Suprapubic skin (tissue), 4 donors: ENCODE measurements around the gene RUNX1. TPM values are rescaled to one million over a fixed set of nuclear protein-coding genes. Genes with fewer than 3 reads are reported as not detected.
"Not testable (repeated sequence)": the region's sequence is repeated elsewhere in the genome, so short reads cannot be mapped to it uniquely, and the experiment has no call there.

Experiments
- DNase-seq, 2 donors: peaks; one replicate each; pipeline ENCODE4 v3.0.0-alpha.2; 2019; ENCODE audit warnings: low spot score in 2 of 2
- H3K27ac ChIP-seq: fragments of 200-600 bp; sonication (generic); one replicate; pipeline ENCODE4 v1.5.1; 2019
- H3K27me3 ChIP-seq: fragments of 200-600 bp; sonication (generic); one replicate; pipeline ENCODE4 v1.5.1; 2019
- H3K36me3 ChIP-seq: fragments of 200-600 bp; sonication (generic); one replicate; pipeline ENCODE4 v1.5.1; 2019
- H3K4me1 ChIP-seq: fragments of 200-600 bp; sonication (generic); one replicate; pipeline ENCODE4 v1.5.1; 2019
- H3K4me3 ChIP-seq: fragments of 200-600 bp; sonication (generic); one replicate; pipeline ENCODE4 v1.5.1; 2019; ENCODE audit warnings: mild to moderate bottlenecking
- H3K9me3 ChIP-seq: fragments of 200-600 bp; sonication (generic); one replicate; pipeline ENCODE4 v1.5.1; 2019
- EP300 ChIP-seq: sonication (generic); formaldehyde crosslinking; IDR thresholded peaks from one replicate; pipeline ENCODE4 v1.6.1; 2017; ENCODE audit warnings: antibody characterized with exemption
- POLR2A ChIP-seq, 2 donors: fragments of 450-650 bp; IDR thresholded peaks; one replicate each; pipeline ENCODE4 v1.6.1; 2017; ENCODE audit warnings: antibody characterized with exemption in 2 of 2, mild to moderate bottlenecking in 2 of 2, moderate library complexity in 2 of 2
- POLR2AphosphoS5 ChIP-seq, 3 donors: sonication (generic); formaldehyde crosslinking; IDR thresholded peaks; one replicate each; pipeline ENCODE4 v1.6.1; 2017; ENCODE audit warnings: antibody characterized with exemption in 3 of 3
- WGBS: methylation state at CpG from one replicate; pipeline ENCODE4 v1.1.5; 2018; 5-methylcytosine and 5-hydroxymethylcytosine counted together
- total RNA-seq, 4 donors: library from RNA; depleted of rRNA; stranded (reverse); fragments of >200 nt; gene quantifications; one replicate each; pipeline ENCODE4 v1.1.0, GENCODE V29; 2016
- TF ChIP-seq, protein P1 (sequence below), 2 donors: fragments of 200-600 bp in 1 of 2; fragments of 450-650 bp in 1 of 2; sonication (generic) in 1 of 2; IDR thresholded peaks; one replicate each; pipeline ENCODE4 v1.5.1; 2016 to 2019; ENCODE audit warnings: antibody characterized with exemption in 2 of 2, mild to moderate bottlenecking in 1 of 2, moderate library complexity in 1 of 2

Gene RUNX1
- total RNA-seq, 4 donors from 2014 or later: 15.4 to 26.7 (median 20.5) TPM

DNA sequence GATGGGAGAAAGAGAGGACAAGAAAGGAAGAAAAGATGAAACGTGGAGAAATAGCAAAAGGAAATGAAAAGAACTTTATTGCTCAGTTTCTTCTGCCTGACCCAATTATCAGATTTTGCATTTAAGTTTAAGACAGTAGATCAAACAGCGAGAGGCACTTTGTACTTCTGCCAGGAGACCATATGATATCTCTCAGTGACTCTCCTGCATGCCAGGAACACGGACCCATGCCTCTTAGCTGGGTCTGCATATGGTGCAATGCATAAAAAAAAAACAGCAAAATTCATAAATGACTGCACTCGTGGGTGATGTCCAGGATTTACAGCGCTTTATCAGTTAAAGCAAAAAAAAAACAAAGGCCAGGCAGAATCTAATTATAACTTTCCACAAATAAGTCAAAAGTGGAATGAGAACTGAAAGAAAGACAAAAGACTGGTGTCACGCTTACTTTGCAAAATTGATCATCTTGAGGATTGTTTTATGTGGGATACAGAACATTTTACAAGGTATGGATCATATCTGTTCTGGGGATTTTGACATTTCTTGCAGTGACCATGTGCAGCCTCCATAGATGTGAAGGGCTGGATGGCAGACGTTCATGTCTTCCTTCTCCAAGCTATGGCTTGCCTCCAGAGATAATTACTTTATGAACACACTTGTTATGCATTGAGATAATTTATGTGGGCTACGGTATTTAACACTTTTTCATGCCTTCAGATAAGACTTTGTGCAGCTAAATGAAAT, 79.5 kb downstream of the RUNX1 start:
- Histone ChIP-seq H3K27me3 (no peaks in the 10 kb centered on the region), H3K4me1 (peaks cover 14% of the 10 kb centered on the region), H3K9me3 (no peaks in the 10 kb centered on the region), H3K36me3 (no peaks in the 10 kb centered on the region), H3K4me3 (no peak overlapping the region), H3K27ac (no peak overlapping the region)
- WGBS: 53% methylated on average over 8 of the region's 8 CpGs
- TF ChIP-seq POLR2AphosphoS5 (IDR thresholded peaks at IDR 0.05) (no peak), EP300 (no peak), POLR2A (IDR thresholded peaks at IDR 0.05) (no peak)
- TF ChIP-seq, protein P1, sequence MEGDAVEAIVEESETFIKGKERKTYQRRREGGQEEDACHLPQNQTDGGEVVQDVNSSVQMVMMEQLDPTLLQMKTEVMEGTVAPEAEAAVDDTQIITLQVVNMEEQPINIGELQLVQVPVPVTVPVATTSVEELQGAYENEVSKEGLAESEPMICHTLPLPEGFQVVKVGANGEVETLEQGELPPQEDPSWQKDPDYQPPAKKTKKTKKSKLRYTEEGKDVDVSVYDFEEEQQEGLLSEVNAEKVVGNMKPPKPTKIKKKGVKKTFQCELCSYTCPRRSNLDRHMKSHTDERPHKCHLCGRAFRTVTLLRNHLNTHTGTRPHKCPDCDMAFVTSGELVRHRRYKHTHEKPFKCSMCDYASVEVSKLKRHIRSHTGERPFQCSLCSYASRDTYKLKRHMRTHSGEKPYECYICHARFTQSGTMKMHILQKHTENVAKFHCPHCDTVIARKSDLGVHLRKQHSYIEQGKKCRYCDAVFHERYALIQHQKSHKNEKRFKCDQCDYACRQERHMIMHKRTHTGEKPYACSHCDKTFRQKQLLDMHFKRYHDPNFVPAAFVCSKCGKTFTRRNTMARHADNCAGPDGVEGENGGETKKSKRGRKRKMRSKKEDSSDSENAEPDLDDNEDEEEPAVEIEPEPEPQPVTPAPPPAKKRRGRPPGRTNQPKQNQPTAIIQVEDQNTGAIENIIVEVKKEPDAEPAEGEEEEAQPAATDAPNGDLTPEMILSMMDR (IDR thresholded peaks at IDR 0.05): no peak
- DNase-seq: no peak

DNA sequence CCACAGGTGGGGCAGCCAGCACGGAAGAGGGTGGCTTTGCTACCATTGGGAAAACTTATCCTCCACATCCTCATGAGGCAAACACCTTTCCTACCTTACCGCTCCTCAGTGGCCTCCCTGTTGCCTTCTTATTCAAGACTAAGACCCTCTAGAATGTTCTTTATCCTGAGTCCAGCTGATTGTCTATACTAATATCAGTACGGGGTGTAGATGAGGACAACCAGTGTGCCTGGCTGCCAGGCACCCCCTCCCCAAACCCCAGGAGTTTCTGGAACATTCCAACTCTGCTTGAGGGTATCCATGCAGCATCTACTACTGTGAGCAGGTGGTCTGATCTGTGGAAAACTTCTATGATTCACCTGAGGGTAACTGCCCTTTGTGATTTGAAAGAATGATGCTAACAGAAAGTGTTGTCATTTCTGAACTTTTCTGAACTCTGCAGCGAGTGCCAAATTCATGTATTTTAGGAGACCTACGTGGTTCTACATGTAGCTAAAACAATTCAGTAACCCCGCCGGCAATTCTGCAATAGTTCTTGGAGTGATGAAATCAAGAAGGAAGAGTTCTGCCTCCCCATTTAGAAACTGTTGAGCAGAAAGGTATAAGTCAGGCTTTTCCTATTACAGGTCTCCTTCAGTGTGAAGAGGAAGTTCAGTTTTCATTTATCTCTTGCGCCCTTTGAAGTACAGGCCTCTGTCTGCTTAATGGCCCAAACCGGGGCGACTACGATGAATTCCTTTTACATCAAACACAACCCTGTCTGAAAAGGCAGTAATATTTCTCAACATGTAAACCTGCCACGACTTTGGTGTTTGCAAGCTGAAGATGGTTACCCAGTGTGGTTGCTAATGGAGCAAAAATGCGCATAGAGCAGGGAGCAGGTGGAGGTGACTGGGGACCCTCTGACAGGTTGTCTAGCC, 80.4 kb downstream of the RUNX1 start:
- no peaks in the 10 kb centered on the region for H3K9me3 ChIP-seq
- WGBS: 83% methylated on average over 13 of the region's 13 CpGs
- H3K27ac ChIP-seq: no peak overlapping the region
- H3K27me3 ChIP-seq: no peaks in the 10 kb centered on the region
- TF ChIP-seq EP300: no peak
- TF ChIP-seq, protein P1 (IDR thresholded peaks at IDR 0.05): no peak
- TF ChIP-seq POLR2A (IDR thresholded peaks at IDR 0.05): no peak
- no peak for TF ChIP-seq POLR2AphosphoS5 (IDR thresholded peaks at IDR 0.05)
- no peak overlapping the region for H3K4me3 ChIP-seq
- H3K36me3 ChIP-seq: no peaks in the 10 kb centered on the region
- DNase-seq: no peak
- peaks cover 14% of the 10 kb centered on the region for H3K4me1 ChIP-seq

DNA sequence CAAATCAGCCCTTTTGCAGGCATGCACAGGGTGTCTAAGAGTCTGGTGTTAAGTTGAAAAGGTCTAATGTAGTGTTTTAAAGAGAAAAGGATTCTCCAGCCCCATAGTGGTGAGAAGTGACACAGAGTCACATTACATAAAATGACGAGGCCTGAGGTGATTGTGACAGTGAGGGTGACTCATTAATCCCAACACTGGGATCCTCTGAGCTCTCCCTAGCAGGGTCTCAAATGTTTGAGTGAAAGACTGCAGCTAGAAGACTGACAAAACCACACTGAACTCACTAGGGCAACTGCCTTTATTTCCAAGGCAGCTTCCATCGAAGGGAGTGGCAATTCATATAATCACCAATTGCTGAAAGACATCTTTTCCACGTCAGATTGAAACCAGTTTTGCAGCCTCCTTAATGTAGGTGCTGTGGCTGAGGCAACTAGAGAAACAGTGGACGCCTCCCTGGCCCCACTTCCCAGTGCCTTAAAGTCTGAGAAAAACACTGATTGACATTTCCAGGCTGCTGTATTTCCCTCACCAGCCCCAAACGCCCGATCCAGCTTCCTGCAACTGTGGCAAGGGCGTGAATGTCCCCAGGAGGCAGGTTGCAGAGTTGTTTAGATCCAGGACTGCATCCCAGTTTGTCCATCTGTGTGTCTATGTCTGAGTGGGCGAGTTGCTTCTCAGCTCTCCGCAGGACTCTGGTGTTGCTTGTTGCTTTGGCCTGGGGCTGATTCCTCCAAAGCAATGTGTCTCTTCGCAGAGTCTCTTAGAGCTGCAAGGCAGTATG, 81.4 kb downstream of the RUNX1 start:
- H3K36me3 ChIP-seq: no peaks in the 10 kb centered on the region
- no peak for TF ChIP-seq POLR2A (IDR thresholded peaks at IDR 0.05)
- TF ChIP-seq EP300: no peak
- TF ChIP-seq POLR2AphosphoS5 (IDR thresholded peaks at IDR 0.05): no peak
- TF ChIP-seq, protein P1 (IDR thresholded peaks at IDR 0.05): no peak
- H3K4me3 ChIP-seq: no peak overlapping the region
- WGBS: 38% methylated on average over 5 of the region's 10 CpGs
- H3K9me3 ChIP-seq: no peaks in the 10 kb centered on the region
- no peaks in the 10 kb centered on the region for H3K27me3 ChIP-seq
- no peak for DNase-seq
- no peak overlapping the region for H3K27ac ChIP-seq
- peaks cover 14% of the 10 kb centered on the region for H3K4me1 ChIP-seq

DNA sequence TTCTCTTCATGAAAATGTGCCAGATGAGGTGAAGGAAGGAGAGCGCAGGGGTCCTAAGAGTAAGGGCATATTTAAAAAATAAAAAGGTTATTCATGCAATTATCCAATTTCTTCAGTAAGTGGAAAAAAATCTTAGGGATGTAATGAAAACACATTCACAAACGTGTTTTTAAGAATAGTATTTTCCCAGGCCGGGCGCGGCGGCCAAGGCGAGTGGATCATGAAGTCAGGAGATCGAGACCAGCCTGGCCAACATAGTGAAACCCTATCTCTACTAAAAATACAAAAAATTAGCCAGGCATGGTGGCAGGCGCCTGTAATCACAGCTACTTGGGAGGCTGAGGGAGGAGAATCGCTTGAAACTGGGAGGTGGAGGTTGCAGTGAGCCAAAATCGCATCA, 82.2 kb downstream of the RUNX1 start:
- not testable (repeated sequence) for DNase-seq, H3K27me3 ChIP-seq, H3K9me3 ChIP-seq, H3K36me3 ChIP-seq, H3K27ac ChIP-seq, H3K4me3 ChIP-seq
- WGBS: 91% methylated on average over 11 of the region's 11 CpGs
- peaks cover 14% of the 10 kb centered on the region for H3K4me1 ChIP-seq

DNA sequence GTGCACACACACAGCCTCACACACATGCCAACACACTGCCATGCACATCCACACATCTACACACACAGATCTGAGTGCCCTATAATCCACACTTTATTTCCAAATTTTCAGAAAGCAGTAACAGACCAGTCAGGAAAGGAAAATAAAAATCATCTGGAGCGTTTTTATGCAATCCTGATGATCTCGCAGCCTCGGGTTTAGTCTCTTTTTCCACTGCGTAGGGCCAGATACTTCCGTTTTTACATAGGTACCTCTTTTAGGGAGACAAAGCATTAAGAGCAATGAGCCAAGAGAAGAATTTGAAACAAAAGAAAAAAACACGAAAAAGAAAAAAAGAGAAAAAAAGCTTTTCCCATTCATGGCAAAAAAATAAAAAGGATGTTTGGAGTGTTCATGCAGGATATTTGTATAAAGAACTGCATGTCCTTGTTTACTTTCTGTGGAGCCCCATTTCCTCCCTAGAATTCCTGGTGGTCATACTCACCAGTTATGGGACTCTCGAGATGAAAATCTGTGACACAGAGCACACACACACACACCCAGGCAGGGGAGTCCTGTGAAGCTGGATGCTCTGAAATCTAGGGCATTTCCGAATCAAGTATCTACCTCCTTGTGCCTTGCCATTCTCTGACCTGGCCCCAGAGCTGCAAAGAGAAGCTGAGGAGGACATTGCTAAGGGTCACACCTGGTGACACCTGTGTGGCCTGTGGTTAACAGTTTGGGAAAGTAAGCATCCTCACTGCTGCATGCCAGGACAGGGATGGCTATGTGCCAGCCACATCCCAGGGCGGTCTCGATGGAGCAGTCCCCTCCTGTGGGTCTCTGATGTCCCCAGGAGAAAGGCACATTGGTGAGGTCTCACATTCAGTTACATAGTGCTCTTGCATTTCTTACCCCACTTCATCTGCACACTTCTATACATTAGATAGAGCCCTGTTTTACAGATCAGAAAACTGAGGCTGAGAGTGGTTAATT, 83.6 kb downstream of the RUNX1 start:
- Histone ChIP-seq H3K27ac (no peak overlapping the region), H3K4me3 (no peak overlapping the region), H3K27me3 (no peaks in the 10 kb centered on the region), H3K36me3 (no peaks in the 10 kb centered on the region), H3K4me1 (peaks cover 14% of the 10 kb centered on the region), H3K9me3 (no peaks in the 10 kb centered on the region)
- TF ChIP-seq, protein P1 (IDR thresholded peaks at IDR 0.05): no peak
- TF ChIP-seq EP300 (no peak), POLR2A (IDR thresholded peaks at IDR 0.05) (no peak), POLR2AphosphoS5 (IDR thresholded peaks at IDR 0.05) (no peak)
- DNase-seq: no peak
- 59% methylated on average over 10 of the region's 10 CpGs for WGBS
